SU-DHL-6 (cell line): ENCODE results near the gene UFD1.

Experiments
- H2AFZ ChIP-seq: fragments of 200-600 bp; sonication (generic); 2 replicates; pipeline ENCODE4 v1.6.1; 2014; ENCODE audit warnings: low read depth, mild to moderate bottlenecking, moderate library complexity, mixed read lengths, antibody characterized with exemption, low read length; ENCODE audit not compliant: severe bottlenecking
- H3F3A ChIP-seq: fragments of 200-600 bp; shearing (Covaris generic); 2 replicates; pipeline ENCODE4 v1.6.0; 2016; ENCODE audit warnings: antibody characterized with exemption, mild to moderate bottlenecking; ENCODE audit not compliant: insufficient read depth
- H3K27ac ChIP-seq: fragments of 200-600 bp; sonication (generic); 2 replicates; pipeline ENCODE4 v1.5.1; 2016; ENCODE audit warnings: low read depth, mild to moderate bottlenecking, low read length, moderate library complexity, mixed read lengths
- H3K27me3 ChIP-seq: fragments of 200-600 bp; sonication (generic), shearing (Covaris generic); 2 replicates; pipeline ENCODE4 v1.6.0; 2014; ENCODE audit warnings: mild to moderate bottlenecking, low read length
- H3K36me3 ChIP-seq: fragments of 200-600 bp; sonication (generic); 2 replicates; pipeline ENCODE4 v1.6.1; 2014; ENCODE audit warnings: mild to moderate bottlenecking, low read length, mixed read lengths
- H3K4me2 ChIP-seq: fragments of 300-600, 200-600 bp; shearing (Covaris generic), sonication (generic); 2 replicates; pipeline ENCODE4 v1.6.0; 2014; ENCODE audit warnings: low read length, low read depth, mild to moderate bottlenecking; ENCODE audit not compliant: poor library complexity, severe bottlenecking
- H3K4me3 ChIP-seq: fragments of 200-600 bp; sonication (generic); 2 replicates; pipeline ENCODE4 v1.5.1; 2014; ENCODE audit warnings: antibody characterized with exemption, low read length, mild to moderate bottlenecking, mixed read lengths; ENCODE audit not compliant: insufficient read depth, poor library complexity, severe bottlenecking
- H3K79me2 ChIP-seq: fragments of 200-600 bp; sonication (generic); 2 replicates; pipeline ENCODE4 v1.6.1; 2014; ENCODE audit warnings: mild to moderate bottlenecking, low read length, moderate library complexity; ENCODE audit not compliant: insufficient read depth
- H3K9ac ChIP-seq: fragments of 200-600 bp; sonication (generic); 2 replicates; pipeline ENCODE4 v1.7.0; 2014; ENCODE audit warnings: mild to moderate bottlenecking, low read length
- H3K9me2 ChIP-seq: fragments of 200-600 bp; sonication (generic); replicated peaks from 2 replicates; pipeline ENCODE4 v1.6.1; 2014; ENCODE audit warnings: low read length; ENCODE audit not compliant: insufficient read depth
- H3K9me3 ChIP-seq: fragments of 200-600 bp; sonication (generic); 2 replicates; pipeline ENCODE4 v1.6.1; 2014; ENCODE audit warnings: low read length, mixed read lengths; ENCODE audit not compliant: insufficient read depth
- H4K20me1 ChIP-seq: fragments of 200-600 bp; sonication (generic); 2 replicates; pipeline ENCODE4 v1.6.1; 2014; ENCODE audit warnings: low read depth, mild to moderate bottlenecking, antibody characterized with exemption, low read length, moderate library complexity, mixed read lengths
- CTCF ChIP-seq: fragments of 200-600 bp; sonication (generic); IDR thresholded peaks from one replicate; pipeline ENCODE4 v1.5.1; 2017; ENCODE audit warnings: antibody characterized with exemption, mild to moderate bottlenecking, low read length, moderate library complexity; ENCODE audit not compliant: insufficient read depth, poor library complexity, severe bottlenecking
- EZH2phosphoT487 ChIP-seq: fragments of 200-600 bp; sonication (generic), shearing (Covaris generic); conservative IDR thresholded peaks from 2 replicates; pipeline ENCODE4 v1.6.1; 2018; ENCODE audit warnings: mild to moderate bottlenecking, antibody characterized with exemption, low read length, moderate library complexity, mixed read lengths

UFD1 gene

GRCh38 chr22:19515654-19516377 lies 36.8 kb upstream of the UFD1 start:
- H3K27me3 ChIP-seq = no peaks in the 10 kb centered on the region
- H3K79me2 ChIP-seq = no peaks in the 10 kb centered on the region
- no peaks in the 10 kb centered on the region for H3K9me3 ChIP-seq
- H3K9ac ChIP-seq = no peak overlapping the region
- H3K4me3 ChIP-seq = no peak overlapping the region
- no peak overlapping the region for H2AFZ ChIP-seq
- H4K20me1 ChIP-seq = no peaks in the 10 kb centered on the region
- H3F3A ChIP-seq = 0 out of 2 replicates have a peak, but pooled peaks cover 2% of the 10 kb centered on the region
- TF ChIP-seq EZH2phosphoT487 (no peak), CTCF (no peak)
- H3K36me3 ChIP-seq = no peaks in the 10 kb centered on the region
- no peak overlapping the region for H3K4me2 ChIP-seq
- H3K9me2 ChIP-seq = no peaks in the 10 kb centered on the region
- no peak overlapping the region for H3K27ac ChIP-seq

GRCh38 chr22:19514831-19515565 lies 36.0 kb upstream of the UFD1 start:
- Histone ChIP-seq H3K4me2 (no peak overlapping the region), H3K9me2 (no peaks in the 10 kb centered on the region), H2AFZ (no peak overlapping the region), H3K9ac (no peak overlapping the region), H3K27me3 (no peaks in the 10 kb centered on the region), H3K9me3 (no peaks in the 10 kb centered on the region), H3K4me3 (no peak overlapping the region), H3F3A (0 out of 2 replicates have a peak, but pooled peaks cover 2% of the 10 kb centered on the region), H3K36me3 (no peaks in the 10 kb centered on the region), H4K20me1 (no peaks in the 10 kb centered on the region), H3K27ac (no peak overlapping the region), H3K79me2 (no peaks in the 10 kb centered on the region)
- TF ChIP-seq CTCF (no peak), EZH2phosphoT487 (no peak)

DNA sequence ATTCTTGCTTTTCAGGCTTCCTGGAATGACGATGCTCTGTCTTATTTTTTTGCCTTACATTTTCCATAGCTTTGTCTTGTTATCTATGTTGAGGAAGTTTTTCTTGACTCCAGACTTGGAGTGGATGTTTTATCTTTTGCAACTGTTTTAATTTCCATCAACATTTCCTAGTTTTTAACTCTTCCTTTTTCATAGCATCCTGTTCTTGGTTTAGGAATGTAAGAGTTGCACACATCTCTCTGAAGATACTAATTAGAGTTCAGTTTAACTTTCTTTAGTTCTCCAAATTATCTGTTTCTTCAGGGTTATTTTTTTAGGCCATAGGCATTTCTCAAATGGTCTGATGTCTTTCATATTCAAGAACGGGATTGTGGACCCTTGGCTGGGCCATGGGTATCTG lies 34.8 kb upstream of the UFD1 start:
- Histone ChIP-seq H3K9me3 (no peaks in the 10 kb centered on the region), H3K27ac (no peak overlapping the region), H3K79me2 (no peaks in the 10 kb centered on the region), H3K9me2 (no peaks in the 10 kb centered on the region), H3K9ac (no peak overlapping the region), H2AFZ (no peak overlapping the region), H3F3A (0 out of 2 replicates have a peak, but pooled peaks cover 2% of the 10 kb centered on the region), H3K4me3 (no peak overlapping the region), H4K20me1 (no peaks in the 10 kb centered on the region), H3K36me3 (no peaks in the 10 kb centered on the region), H3K27me3 (no peaks in the 10 kb centered on the region), H3K4me2 (no peak overlapping the region)
- TF ChIP-seq EZH2phosphoT487 (no peak), CTCF (no peak)
